HG03097 (cell line): ENCODE results near the gene MYPN.
A peak's percentile ranks its signal among the peaks of the same experiment; 100 is the strongest.
"Not testable (repeated sequence)": the region's sequence is repeated elsewhere in the genome, so short reads cannot be mapped to it uniquely, and the experiment has no call there.

ENCODE experiments used
- ATAC-seq: cut with Tn5 transposase; IDR thresholded peaks from one replicate; pipeline ENCODE4 v1.9.1; 2021; ENCODE audit not compliant: unreplicated experiment, low FRiP score

MYPN gene

GRCh38 chr10:68109331-68109730 lies at the start of gene MYPN:
Gene MYPN (plus strand): TSS chr10:68109488. CDS start chr10:68121439, 11,951 bp downstream.
- no peak for ATAC-seq

- no peak for ATAC-seq
These were observed 42.3 kb upstream of the MYPN start for GRCh38 chr10:68067029-68067428.

GRCh38 chr10:68067508-68067907 lies 41.8 kb upstream of the MYPN start:
- ATAC-seq = no peak

GRCh38 chr10:68073631-68074030 lies 35.7 kb upstream of the MYPN start:
- no peak for ATAC-seq

- no peak for ATAC-seq
These were observed 35.1 kb upstream of the MYPN start for GRCh38 chr10:68074031-68074774.

GRCh38 chr10:68074775-68075549 lies 34.3 kb upstream of the MYPN start, which contains the start of gene HERC4:
Gene HERC4 (minus strand): TSS chr10:68075283. CDS start chr10:68073108, 2,175 bp downstream.
- ATAC-seq = peak; percentile 85

GRCh38 chr10:68075550-68076004 lies 33.7 kb upstream of the MYPN start:
- ATAC-seq = no peak

GRCh38 chr10:68076081-68076480 lies 33.2 kb upstream of the MYPN start:
- ATAC-seq = not testable (repeated sequence)

GRCh38 chr10:68077026-68077425 lies 32.3 kb upstream of the MYPN start:
- ATAC-seq = no peak

- no peak for ATAC-seq
These were observed 29.9 kb upstream of the MYPN start for GRCh38 chr10:68079434-68079833.

- ATAC-seq = no peak
These were observed 28.3 kb upstream of the MYPN start for GRCh38 chr10:68080853-68081431.

GRCh38 chr10:68081916-68082315 lies 27.4 kb upstream of the MYPN start:
- ATAC-seq = no peak

GRCh38 chr10:68082872-68083271 lies 26.4 kb upstream of the MYPN start:
- ATAC-seq = no peak

- no peak for ATAC-seq
These were observed 25.3 kb upstream of the MYPN start for GRCh38 chr10:68083953-68084352.

- ATAC-seq = no peak
These were observed 24.8 kb upstream of the MYPN start for GRCh38 chr10:68084469-68084868.

GRCh38 chr10:68086011-68086410 lies 23.3 kb upstream of the MYPN start:
- no peak for ATAC-seq

GRCh38 chr10:68086910-68087684 lies 22.2 kb upstream of the MYPN start:
- no peak for ATAC-seq

GRCh38 chr10:68087685-68088401 lies 21.4 kb upstream of the MYPN start:
- no peak for ATAC-seq

GRCh38 chr10:68088740-68089139 lies 20.5 kb upstream of the MYPN start:
- no peak for ATAC-seq

- no peak for ATAC-seq
These were observed 18.7 kb upstream of the MYPN start for GRCh38 chr10:68090586-68090985.
